HG03520 (cell line): ENCODE results near the gene HDLBP.

Source experiments
- ATAC-seq: cut with Tn5 transposase; IDR thresholded peaks from one replicate; pipeline ENCODE4 v1.9.1; 2021; ENCODE audit warnings: mild to moderate bottlenecking, moderate library complexity; ENCODE audit not compliant: unreplicated experiment

The HDLBP gene

GRCh38 chr2:241255542-241256167 lies 59.8 kb downstream of the HDLBP start:
- ATAC-seq = no peak

- ATAC-seq = no peak
Measured at GRCh38 chr2:241254904-241255351, 60.5 kb downstream of the HDLBP start.

- ATAC-seq = no peak
Measured at GRCh38 chr2:241252778-241253475, 62.5 kb downstream of the HDLBP start.

- ATAC-seq = no peak
Measured at GRCh38 chr2:241249654-241250053, 65.8 kb downstream of the HDLBP start.

GRCh38 chr2:241248897-241249296 lies 66.6 kb downstream of the HDLBP start:
- no peak for ATAC-seq

- no peak for ATAC-seq
Measured at GRCh38 chr2:241248289-241248688, 67.2 kb downstream of the HDLBP start.

DNA sequence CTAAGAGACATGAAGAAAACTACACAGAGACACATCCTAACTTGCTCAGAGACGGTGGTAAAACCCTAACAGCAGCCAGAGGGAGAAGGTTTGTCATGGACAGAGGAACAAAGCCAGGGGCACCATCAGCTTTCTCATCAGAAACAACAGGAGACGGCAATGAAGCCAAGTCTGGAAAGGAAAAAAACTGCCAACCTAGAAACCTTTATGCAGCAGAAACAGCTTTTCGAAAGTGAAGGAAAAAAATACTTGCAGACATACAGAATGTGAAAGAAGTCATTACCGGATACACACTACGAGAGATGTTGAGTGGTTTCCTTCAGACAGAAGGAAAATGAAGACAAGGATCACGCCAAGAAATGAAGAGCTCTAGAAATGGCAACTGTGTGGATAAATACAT lies 71.1 kb downstream of the HDLBP start:
- no peak for ATAC-seq

DNA sequence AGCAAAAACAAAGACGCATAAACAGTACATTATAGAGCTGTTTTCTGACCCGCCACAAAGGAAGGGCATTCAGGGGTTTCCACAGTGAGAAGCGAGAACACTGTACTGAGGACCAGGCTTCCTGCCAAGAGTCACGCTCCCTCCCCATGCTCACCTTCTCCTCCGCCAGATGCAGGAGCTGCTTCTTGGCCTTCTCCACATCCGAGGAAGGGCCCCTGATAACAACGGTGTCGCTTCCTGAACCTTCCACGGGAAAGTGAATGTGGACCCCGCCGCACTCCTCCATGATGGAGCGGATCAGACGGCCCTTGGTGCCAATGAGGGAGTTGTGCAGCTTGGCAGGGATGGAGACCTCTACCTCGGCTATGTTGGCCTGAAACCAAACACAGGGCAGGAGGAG lies 73.2 kb downstream of the HDLBP start:
- ATAC-seq = no peak

GRCh38 chr2:241241669-241242068 lies 73.8 kb downstream of the HDLBP start:
- ATAC-seq = no peak

GRCh38 chr2:241240320-241241004 lies 75.0 kb downstream of the HDLBP start:
- no peak for ATAC-seq

GRCh38 chr2:241239552-241240202 lies 75.8 kb downstream of the HDLBP start:
- ATAC-seq = no peak

DNA sequence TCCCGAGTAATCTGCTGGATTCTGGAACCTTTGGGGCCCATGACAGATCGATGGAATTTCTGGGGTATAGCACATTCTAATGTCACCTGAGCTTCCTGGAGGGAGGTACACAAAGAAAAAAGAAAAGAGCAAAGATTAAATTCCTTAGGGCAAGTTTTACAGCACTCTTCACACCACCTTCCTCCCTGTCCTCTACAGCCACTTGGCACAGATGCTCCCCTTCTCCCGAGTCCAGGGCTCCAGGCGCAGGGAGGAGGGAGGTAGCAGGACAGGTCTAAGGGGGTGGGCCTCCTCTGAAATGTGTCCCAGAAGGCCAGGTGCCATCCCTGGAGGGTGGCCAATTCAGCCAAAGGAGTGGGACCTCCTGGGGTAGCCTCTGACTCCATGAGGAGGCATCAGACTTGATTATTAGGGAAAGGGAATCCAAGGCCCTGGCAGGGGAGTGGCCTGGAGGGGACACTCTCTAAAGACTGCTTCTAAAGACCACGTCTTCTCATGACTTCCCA lies 76.7 kb downstream of the HDLBP start:
- ATAC-seq = no peak

DNA sequence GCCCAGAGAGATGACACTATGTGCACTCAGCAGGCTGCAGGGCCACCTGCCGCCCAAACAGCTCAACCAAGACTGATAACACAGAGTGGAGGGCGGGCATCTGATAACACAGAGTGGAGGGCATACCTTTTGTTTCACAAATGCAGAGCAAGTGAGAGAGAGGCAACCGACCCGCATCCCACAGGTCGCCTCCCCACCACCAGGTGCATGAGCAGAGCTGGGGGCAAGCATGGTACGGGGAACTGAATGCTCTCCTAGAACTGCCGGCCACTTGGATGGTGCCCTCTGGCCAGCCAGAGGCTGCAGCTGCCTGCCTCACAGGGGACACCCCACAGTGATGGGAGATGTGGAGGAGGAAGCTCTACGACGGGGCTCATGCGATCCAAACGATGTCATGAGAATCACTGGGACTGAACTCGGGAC lies 77.5 kb downstream of the HDLBP start:
- no peak for ATAC-seq

GRCh38 chr2:241237047-241237446 lies 78.4 kb downstream of the HDLBP start:
- no peak for ATAC-seq

DNA sequence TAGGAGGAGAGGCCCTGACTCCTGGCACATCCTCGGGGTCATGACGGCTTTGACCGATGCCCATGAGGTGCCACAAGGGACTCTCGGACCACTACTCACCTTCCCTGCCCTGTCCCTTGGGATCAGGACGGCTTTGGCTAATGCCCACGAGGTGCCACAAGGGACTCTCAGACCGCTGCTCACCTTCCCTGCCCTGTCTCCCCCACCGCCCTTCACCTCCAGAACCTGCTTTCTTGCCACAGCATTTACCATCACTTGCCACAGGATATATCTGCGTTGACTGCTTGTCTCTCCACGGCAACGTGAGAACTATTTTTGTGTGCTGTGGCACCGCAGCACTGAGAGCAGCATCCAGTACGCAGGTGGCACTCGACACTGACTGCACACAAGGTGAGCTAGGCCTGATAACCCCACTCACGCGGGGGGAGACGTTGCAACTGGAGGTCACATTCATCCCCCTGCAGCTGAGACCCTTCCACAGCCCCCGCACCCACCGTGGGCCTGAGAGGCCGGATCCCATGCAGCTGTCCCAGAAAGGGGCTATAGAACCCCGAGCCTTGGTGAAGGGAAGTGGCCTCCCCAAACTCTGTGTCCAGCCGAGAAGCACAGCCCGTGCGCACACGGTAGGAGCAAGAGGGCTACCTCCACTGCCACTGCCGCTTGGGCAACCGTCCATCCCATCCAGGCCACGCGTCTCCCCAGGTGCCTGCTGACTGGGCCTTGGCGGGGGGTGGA lies 79.4 kb downstream of the HDLBP start:
- ATAC-seq = no peak

DNA sequence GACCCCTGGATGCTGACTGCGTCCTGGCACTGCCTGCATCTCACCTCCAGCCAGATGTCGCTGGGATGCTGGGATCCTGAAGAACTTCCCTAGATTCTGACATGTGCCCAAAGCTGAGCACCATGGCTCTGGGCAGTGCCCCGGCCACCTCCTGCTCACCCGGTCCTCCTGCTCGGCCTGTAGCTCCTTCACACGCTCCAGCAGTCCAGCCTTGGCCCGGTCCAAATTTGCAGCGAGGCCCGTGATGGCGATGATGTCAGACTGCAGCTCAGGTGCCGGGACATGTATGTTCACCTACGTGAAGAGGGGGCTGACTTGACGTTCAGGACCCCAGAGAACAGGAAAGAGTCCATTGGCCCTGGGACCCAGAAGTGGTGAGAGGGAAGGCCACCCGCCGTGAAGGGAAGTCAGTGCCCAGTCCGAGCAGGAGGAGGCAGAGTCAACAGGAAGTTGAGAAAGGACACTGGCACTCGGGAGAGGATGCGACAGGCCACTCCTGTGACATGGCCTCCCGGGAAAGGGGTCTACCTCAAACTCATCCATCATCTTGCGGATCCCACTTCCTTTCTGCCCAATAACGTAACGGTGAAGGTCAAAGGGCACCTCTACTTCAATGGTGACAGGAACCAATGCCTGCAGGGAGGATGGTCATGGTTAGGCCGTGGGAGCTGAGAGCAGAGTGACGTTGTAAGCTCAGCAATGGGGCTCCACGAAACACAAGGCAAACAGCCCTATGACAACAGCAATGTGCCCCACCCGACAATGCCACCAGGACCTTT lies 80.3 kb downstream of the HDLBP start:
- ATAC-seq = no peak

DNA sequence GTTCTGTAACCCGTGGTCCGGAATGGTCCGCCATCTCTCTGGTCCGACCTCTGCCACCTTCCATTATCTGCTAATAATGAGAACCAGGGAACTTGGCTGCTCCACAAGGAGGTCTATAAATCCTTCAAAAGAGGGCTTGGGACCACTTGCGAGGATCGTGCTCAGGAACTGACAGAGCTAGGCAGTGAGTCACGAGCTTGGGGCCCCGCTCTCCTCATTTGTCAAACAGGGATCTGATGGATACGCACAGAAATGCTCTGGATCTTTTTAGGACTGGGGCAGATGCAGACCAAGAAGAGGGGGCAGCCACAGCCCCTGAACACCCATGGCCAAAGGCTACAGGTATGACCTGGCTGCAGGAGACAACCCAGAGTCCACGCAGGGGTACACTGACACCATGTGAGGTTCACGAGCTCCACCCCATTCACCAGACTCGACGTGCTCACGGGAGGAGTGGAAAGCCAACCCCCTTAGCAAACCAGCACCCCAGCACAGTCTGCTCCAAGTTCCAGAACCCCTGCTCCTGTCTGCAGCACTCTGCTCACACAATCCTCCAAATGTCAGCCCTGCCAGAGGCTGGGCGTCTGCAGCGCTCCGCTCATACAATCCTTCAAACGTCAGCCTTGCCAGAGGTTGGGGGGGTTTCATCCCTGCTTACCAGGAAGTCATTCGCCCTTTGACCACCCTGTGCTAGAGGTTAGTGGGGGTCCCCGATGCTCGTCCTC lies 81.2 kb downstream of the HDLBP start:
- ATAC-seq = no peak

- ATAC-seq = no peak
Measured at GRCh38 chr2:241232736-241233575, 82.5 kb downstream of the HDLBP start.
